GM12878 (cell line): Measurements from ENCODE around the gene PDXP. TPM values are rescaled to one million over a fixed set of nuclear protein-coding genes. Genes with fewer than 3 reads are reported as not detected.
A peak's percentile ranks its signal among the peaks of the same experiment; 100 is the strongest.

Experiments used
- ATF7 ChIP-seq: fragments of 450-650 bp; IDR thresholded peaks from 2 replicates; pipeline ENCODE4 v1.6.1; 2016; ENCODE audit warnings: low read depth, mild to moderate bottlenecking
- CHD2 ChIP-seq: IDR thresholded peaks from 2 replicates; pipeline ENCODE4 v1.6.1; 2011; ENCODE audit warnings: low read depth, low read length, improper control_type of control experiment, borderline replicate concordance
- CHD4 ChIP-seq: fragments of 200-600 bp; sonication (generic); IDR thresholded peaks from 2 replicates; pipeline ENCODE4 v1.6.1; 2016; ENCODE audit warnings: mild to moderate bottlenecking
- CUX1 ChIP-seq: IDR thresholded peaks from 2 replicates; pipeline ENCODE4 v1.6.1; 2012; ENCODE audit warnings: improper control_type of control experiment, low read depth, low read length; ENCODE audit not compliant: insufficient replicate concordance
- GABPA ChIP-seq: IDR thresholded peaks from 2 replicates; pipeline ENCODE4 v1.6.1; 2014; ENCODE audit warnings: antibody characterized with exemption, low read depth, mild to moderate bottlenecking, inconsistent platforms
- GATAD2B ChIP-seq: fragments of 450-650 bp; conservative IDR thresholded peaks from 2 replicates; pipeline ENCODE4 v1.6.1; 2017; ENCODE audit warnings: low read depth, mild to moderate bottlenecking, moderate library complexity
- JUNB ChIP-seq: IDR thresholded peaks from 2 replicates; pipeline ENCODE4 v1.6.1; 2016; ENCODE audit warnings: antibody characterized with exemption, mild to moderate bottlenecking
- MLLT1 ChIP-seq: fragments of 450-650 bp; IDR thresholded peaks from 2 replicates; pipeline ENCODE4 v1.6.1; 2016; ENCODE audit warnings: mild to moderate bottlenecking
- NBN ChIP-seq: fragments of 450-650 bp; IDR thresholded peaks from 2 replicates; pipeline ENCODE4 v1.6.1; 2016
- PKNOX1 ChIP-seq: fragments of 450-650 bp; IDR thresholded peaks from 2 replicates; pipeline ENCODE4 v1.6.1; 2016; ENCODE audit warnings: mild to moderate bottlenecking
- POLR2A ChIP-seq: IDR thresholded peaks from 2 replicates; pipeline ENCODE4 v1.6.1; 2011; ENCODE audit warnings: low read depth, mild to moderate bottlenecking, low read length
- SIN3A ChIP-seq: IDR thresholded peaks from 2 replicates; pipeline ENCODE4 v1.6.1; 2012; ENCODE audit warnings: low read depth, low read length, improper control_type of control experiment
- SMC3 ChIP-seq: IDR thresholded peaks from 2 replicates; pipeline ENCODE4 v1.6.1; 2011; ENCODE audit warnings: low read length, improper control_type of control experiment, borderline replicate concordance
- SUZ12 ChIP-seq: fragments of 200-600 bp; sonication (generic); IDR thresholded peaks from one replicate; pipeline ENCODE4 v1.6.1; 2018; ENCODE audit warnings: antibody characterized with exemption, mild to moderate bottlenecking; ENCODE audit not compliant: unreplicated experiment
- polyA plus RNA-seq, 11 experiments: library from polyadenylated mRNA; depleted of rRNA in 4 of 11; unstranded in 6 of 11; stranded (reverse) in 5 of 11; fragments of >200 nt; fragmentation: Nextera tagmentation in 4 of 11; fragmentation: Illumina TruSeq in 1 of 11; extraction: Ambion mirVana in 4 of 11; extraction: Trizol in 1 of 11; gene quantifications; 1 replicate in 1 of 11; 2 replicates in 10 of 11; pipeline versions ENCODE4 v1.2.1 to v1.2.3, GENCODE V29; 2011 to 2016; ENCODE audit warnings: inconsistent platforms in 2 of 11, missing spikeins in 2 of 11, low read depth in 1 of 11
- total RNA-seq, 4 experiments: library from RNA; depleted of rRNA in 3 of 4; stranded (reverse); fragments of >200 nt in 3 of 4; fragmentation: Illumina TruSeq in 1 of 4; extraction: Trizol in 1 of 4; gene quantifications; 2 replicates each; pipeline versions ENCODE4 v1.2.1 to v1.2.3, GENCODE V29; 2013 to 2021

PDXP gene
- total and polyA plus RNA-seq, 10 of the 15 experiments (the other 5 are each of a cell fraction or from before 2014, with no cell fraction given) = 4.4 to 56.7 (median 34.6) TPM

GRCh38 chr22:37661160-37661924, 2.8 kb downstream of the PDXP start (continued):
- TF ChIP-seq CHD4 = no peak
- TF ChIP-seq NBN = no peak
- TF ChIP-seq CUX1 = no peak
- peak; percentile 47; the same call in 1 of the 2 replicates for TF ChIP-seq SMC3
- no peak for TF ChIP-seq SUZ12
- TF ChIP-seq POLR2A = no peak
- TF ChIP-seq ATF7 = peak; percentile 91
- TF ChIP-seq GABPA = no peak
- TF ChIP-seq PKNOX1 = peak; percentile 33; the same call in 1 of the 2 replicates
- peak; percentile 41; the same call in 1 of the 2 replicates for TF ChIP-seq CHD2
- 0 out of 2 replicates have a peak, but pooled peaks have one; percentile 56 for TF ChIP-seq SIN3A
- peak; percentile 96 for TF ChIP-seq MLLT1
- no peak for TF ChIP-seq JUNB
- TF ChIP-seq GATAD2B = no peak
